ENCODE measurements around the gene TEN1.
"Not testable (repeated sequence)": the region's sequence is repeated elsewhere in the genome, so short reads cannot be mapped to it uniquely, and the experiment has no call there.

The TEN1 gene

GRCh38 chr17:76025294-76025693 lies 46.3 kb downstream of the TEN1 start:
- DNase-seq (ENCODE audit: low read depth, low spot score): no peak

GRCh38 chr17:76026714-76027158 lies 47.7 kb downstream of the TEN1 start:
- no peak for DNase-seq (ENCODE audit: low read depth, low spot score)

- no peak for DNase-seq (ENCODE audit: low read depth, low spot score)
Measured at GRCh38 chr17:76027159-76027839, 48.3 kb downstream of the TEN1 start, which contains the start of gene EVPL. EVPL (minus strand) TSS chr17:76027306; CDS start chr17:76027198, 108 bp downstream.

- DNase-seq (ENCODE audit: low read depth, low spot score): no peak
Measured at GRCh38 chr17:76032073-76032779, 53.2 kb downstream of the TEN1 start.

GRCh38 chr17:76032780-76033108 lies 53.7 kb downstream of the TEN1 start:
- no peak for DNase-seq (ENCODE audit: low read depth, low spot score)

GRCh38 chr17:76033139-76033538 lies 54.1 kb downstream of the TEN1 start:
- DNase-seq (ENCODE audit: low read depth, low spot score): no peak

- DNase-seq (ENCODE audit: low read depth, low spot score): no peak
Measured at GRCh38 chr17:76034428-76035350, 55.6 kb downstream of the TEN1 start.

GRCh38 chr17:76036497-76037261 lies 57.6 kb downstream of the TEN1 start:
- no peak for DNase-seq (ENCODE audit: low read depth, low spot score)

GRCh38 chr17:76038050-76038449 lies 59.0 kb downstream of the TEN1 start:
- no peak for DNase-seq (ENCODE audit: low read depth, low spot score)

- DNase-seq (ENCODE audit: low read depth, low spot score): no peak
Measured at GRCh38 chr17:76039121-76039520, 60.1 kb downstream of the TEN1 start.

- DNase-seq (ENCODE audit: low read depth, low spot score): no peak
Measured at GRCh38 chr17:76040376-76040775, 61.3 kb downstream of the TEN1 start.

- not testable (repeated sequence) for DNase-seq (ENCODE audit: low read depth, low spot score)
Measured at GRCh38 chr17:76042868-76043267, 63.8 kb downstream of the TEN1 start.

- not testable (repeated sequence) for DNase-seq (ENCODE audit: low read depth, low spot score)
Measured at GRCh38 chr17:76044475-76045007, 65.5 kb downstream of the TEN1 start.

GRCh38 chr17:76046064-76046463 lies 67.0 kb downstream of the TEN1 start:
- no peak for DNase-seq (ENCODE audit: low read depth, low spot score)

- DNase-seq (ENCODE audit: low read depth, low spot score): no peak
Measured at GRCh38 chr17:76048025-76048605, 69.1 kb downstream of the TEN1 start.

- DNase-seq (ENCODE audit: low read depth, low spot score): no peak
Measured at GRCh38 chr17:76048711-76049110, 69.7 kb downstream of the TEN1 start.

- no peak for DNase-seq (ENCODE audit: low read depth, low spot score)
Measured at GRCh38 chr17:76049239-76049638, 70.2 kb downstream of the TEN1 start.

- no peak for DNase-seq (ENCODE audit: low read depth, low spot score)
Measured at GRCh38 chr17:76049836-76050537, 70.9 kb downstream of the TEN1 start.

Data from activated CD4-positive, CD25-positive, alpha-beta regulatory T cell treated with anti-CD3 and anti-CD28 coated beads, Interleukin-2, amount 50 U/mL, for 16 hours (primary cell).